PC-3 (cell line): Measurements from ENCODE around the gene TTYH1.

Source experiments
- CTCF ChIP-seq: fragments of 300-600 bp; sonication (generic); conservative IDR thresholded peaks from 2 replicates; pipeline ENCODE4 v1.5.1; 2017; ENCODE audit warnings: antibody characterized with exemption, low read depth, mild to moderate bottlenecking, low read length
- EZH2 ChIP-seq: fragments of 300-600 bp; sonication (generic); IDR thresholded peaks from one replicate; pipeline ENCODE4 v1.6.1; 2017; ENCODE audit warnings: antibody characterized with exemption, mild to moderate bottlenecking, low read length; ENCODE audit not compliant: unreplicated experiment

- peak; percentile 76 for TF ChIP-seq CTCF
- no peak for TF ChIP-seq EZH2
Observed at GRCh38 chr19:54439174-54439851, 24.0 kb downstream of the TTYH1 start.
